Posterior vena cava (tissue), 2 donors: Measurements from ENCODE around the gene MAMLD1. TPM values are rescaled to one million over a fixed set of nuclear protein-coding genes. Genes with fewer than 3 reads are reported as not detected.
A peak's percentile ranks its signal among the peaks of the same experiment; 100 is the strongest.
"Not testable (repeated sequence)": the region's sequence is repeated elsewhere in the genome, so short reads cannot be mapped to it uniquely, and the experiment has no call there.

Source experiments
- DNase-seq: peaks from one replicate; pipeline ENCODE4 v3.0.0-alpha.2; 2020; ENCODE audit warnings: low spot score
- intact Hi-C, 2 donors: fragments of 100-400 bp; cut with DNase I; formaldehyde crosslinking; loops; one replicate each; pipeline versions ENCODE4 v1.14.1 to v1.14.2; 2022 to 2023
- total RNA-seq, 2 donors: library from RNA; stranded (reverse); fragmentation: NEBNext Ultra II Directional; extraction: Animal tissue kit (Norgen Biotek cat#: 25700); gene quantifications; one replicate each; pipeline ENCODE4 v1.2.1, GENCODE V29; 2021
- donor health status: DM: yes; HTN: yes; CAD: no.
- donor health status: DM: yes; HTN: yes; CAD: no.

Gene MAMLD1
- total RNA-seq, 2 donors from 2014 or later = 10.9 to 12.8 TPM

DNA sequence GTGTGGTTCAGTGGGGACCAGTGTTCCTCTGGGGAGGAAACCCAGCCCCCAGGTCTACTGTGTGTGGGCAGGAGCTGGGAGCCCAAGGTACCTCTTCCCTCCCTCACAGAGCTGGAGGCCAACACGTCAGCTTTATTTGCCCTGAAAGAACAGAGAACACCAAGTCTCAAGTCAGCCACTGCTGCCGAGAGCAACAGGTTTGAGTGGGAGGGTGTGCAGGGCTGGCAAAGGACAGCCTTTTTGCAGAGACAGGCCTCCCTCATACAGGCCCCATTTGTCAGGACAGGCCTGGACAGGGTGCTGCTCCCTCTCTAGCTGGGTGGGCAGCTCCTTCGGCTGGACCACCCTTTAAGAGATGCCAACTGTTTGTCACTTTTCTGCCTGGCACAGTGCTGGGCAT, 22.8 kb upstream of the MAMLD1 start:
- intact Hi-C loops = not testable (repeated sequence)
- peak; percentile 32 for DNase-seq

DNA sequence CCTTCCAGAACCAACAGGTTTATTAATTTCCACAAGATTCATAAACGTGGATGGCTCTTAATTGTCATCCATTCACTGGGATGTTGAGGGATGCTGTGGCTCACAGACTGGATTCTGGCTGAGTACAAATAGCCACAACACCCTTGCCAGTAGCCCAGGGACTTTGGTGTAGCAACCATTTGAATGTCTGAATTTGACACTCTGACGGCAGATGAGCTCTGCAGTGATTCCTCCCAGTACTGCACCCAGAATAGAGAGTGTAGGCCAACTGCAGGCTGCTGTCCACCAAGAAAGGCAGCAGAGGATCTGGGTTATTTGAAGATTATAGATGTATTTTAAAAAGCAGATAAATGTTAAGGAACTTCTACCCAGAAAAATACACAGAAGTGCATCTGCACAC, 15.6 kb upstream of the MAMLD1 start:
- no peak for DNase-seq
- intact Hi-C loops = no loop called here

DNA sequence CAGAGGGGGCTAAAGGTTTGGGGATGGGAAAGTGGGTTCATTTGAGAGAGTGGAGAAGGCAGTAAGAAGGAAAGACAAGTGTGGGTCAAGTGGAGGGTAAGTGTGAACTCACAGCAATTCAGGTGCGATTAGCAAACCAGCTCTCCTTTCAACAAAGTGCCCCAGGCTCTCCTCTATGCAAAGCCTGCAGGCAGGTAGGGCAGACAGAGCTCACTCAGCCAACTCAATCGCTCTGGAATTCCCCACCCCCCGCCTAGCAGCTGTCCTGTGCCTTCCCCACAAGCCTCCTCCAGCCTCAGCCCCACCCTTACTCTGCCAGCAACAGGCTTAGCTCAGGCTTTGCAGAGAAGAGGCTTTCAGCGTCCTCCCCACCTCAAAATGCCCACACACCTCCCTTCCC, 14.8 kb upstream of the MAMLD1 start:
- intact Hi-C loops = no loop called here
- DNase-seq = peak; percentile 46

DNA sequence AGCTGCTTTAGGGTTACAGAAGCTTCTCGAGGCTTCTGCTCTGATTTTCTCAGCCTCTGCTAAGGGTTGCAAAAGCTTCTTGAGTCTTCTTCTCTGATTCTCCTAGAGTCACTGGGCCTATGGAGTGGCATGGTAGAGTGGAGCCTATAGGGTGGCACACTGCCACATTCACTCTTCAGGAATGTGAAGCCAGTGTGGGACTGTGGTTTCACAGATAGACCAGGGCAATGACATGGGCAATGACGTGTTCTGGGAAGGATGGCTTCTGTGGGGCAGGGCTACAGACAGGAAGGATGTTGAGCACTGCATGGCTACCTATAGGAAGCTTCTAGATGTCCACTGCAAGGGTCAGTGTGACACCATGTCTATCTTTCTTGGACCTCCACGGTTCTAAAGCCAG, 11.0 kb upstream of the MAMLD1 start:
- intact Hi-C loops = no loop called here
- peak; percentile 40 for DNase-seq

DNA sequence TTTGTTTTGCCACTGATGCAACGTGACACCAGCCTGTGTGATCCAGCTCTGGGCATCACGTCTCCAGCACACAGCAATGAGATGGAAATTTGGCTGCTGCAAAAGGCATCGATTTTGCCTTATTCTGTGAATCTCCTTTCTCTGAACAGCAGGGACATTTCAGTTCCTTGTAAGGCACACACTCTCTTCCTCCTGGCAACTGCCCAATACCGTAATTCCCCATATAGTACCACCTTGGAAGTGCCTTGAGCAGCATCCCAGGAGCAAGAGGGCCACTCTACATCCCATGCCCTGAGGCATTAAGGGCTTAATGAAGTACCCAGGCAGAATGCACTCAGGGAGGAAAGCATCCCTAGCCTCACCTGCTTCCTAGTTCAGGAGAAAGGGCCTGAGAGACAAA, 10.5 kb upstream of the MAMLD1 start:
- DNase-seq = peak; percentile 1
- intact Hi-C loops = no loop called here

DNA sequence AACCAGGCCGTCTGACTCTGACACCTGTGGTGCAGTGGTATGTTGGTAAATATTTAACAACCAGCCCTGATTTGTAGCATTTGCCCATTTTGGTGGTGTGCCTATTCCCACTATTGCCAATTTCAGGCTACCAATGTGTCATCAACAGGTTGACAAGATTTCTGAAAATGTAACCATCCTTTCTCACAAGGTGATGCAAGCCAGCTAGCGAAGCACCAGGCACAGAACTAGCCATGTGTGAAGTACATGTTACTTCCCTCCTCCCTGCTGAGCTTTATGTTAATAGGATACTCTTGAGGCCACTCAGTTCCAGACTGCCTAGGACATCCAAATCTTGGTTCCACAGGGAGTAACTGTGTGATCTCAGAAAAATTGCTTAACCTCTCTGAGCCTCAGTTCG, 7.2 kb upstream of the MAMLD1 start:
- peak; percentile 7 for DNase-seq
- intact Hi-C loops = no loop called here

DNA sequence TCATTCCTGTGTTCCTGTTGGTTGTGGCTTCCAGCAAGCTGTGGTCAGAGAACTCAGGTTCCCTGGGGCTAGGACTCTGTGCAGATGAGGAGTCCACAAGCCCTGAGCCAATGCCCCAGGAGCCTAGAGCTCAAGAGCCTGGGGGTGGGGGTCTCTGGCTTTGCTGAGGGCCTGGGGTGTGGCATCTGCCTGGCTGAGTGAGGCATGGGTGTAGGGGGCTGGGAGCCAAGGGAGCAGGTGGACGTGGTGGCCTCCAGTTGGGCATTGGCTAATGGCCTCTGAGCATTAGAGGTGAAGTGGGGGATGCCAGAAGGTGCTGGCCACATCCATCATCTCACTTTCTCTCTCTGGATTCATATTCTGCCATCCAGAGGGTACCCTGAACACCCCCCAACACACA, 5.3 kb upstream of the MAMLD1 start:
- DNase-seq = peak; percentile 56
- intact Hi-C loops = no loop called here

DNA sequence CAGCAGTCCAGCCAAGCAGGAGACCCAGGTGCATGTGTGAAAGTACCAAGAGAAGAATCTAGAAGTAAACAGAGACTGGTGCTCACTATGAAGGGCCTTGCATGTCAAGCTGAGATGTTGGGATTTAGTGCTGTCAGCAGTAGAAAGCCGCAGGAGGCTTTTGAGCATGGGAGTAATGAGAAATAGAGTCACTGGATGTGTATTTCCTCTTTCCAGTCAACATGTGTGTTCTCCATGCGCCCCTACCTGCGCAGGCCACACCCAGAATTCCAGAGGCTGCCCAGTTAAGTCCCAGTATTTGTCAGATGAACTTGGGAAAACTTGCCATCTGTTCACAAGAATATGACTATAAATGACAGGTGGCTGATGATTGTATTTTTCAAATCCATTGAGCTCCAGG, 4.5 kb upstream of the MAMLD1 start:
- DNase-seq = peak; percentile 32
- intact Hi-C loops = no loop called here

DNA sequence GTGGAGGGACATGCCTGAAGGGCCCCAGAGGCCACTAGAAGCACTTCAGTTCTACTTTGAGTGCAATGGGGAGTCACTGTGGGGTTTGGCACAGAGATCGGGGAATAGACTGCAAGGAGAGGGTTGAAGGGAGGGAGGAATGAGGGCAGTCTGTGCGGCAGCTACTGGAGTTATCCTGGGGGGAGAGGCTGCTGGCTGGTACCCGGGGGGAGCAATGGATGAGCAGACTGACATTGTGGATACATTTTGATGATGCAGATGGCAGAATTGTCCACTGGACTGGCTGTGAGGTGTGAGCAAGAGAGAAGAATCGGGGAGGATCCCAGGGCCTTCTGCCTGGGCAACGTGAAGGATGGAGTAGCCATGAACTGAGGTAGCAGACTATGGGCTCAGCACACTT, 2.8 kb upstream of the MAMLD1 start:
- peak; percentile 34 for DNase-seq
- intact Hi-C loops = loop anchor here in 1 of 2 donors (10.0 kb wide), 1 partner anchor 406 kb away; no protein-coding TSS in a partner anchor

DNA sequence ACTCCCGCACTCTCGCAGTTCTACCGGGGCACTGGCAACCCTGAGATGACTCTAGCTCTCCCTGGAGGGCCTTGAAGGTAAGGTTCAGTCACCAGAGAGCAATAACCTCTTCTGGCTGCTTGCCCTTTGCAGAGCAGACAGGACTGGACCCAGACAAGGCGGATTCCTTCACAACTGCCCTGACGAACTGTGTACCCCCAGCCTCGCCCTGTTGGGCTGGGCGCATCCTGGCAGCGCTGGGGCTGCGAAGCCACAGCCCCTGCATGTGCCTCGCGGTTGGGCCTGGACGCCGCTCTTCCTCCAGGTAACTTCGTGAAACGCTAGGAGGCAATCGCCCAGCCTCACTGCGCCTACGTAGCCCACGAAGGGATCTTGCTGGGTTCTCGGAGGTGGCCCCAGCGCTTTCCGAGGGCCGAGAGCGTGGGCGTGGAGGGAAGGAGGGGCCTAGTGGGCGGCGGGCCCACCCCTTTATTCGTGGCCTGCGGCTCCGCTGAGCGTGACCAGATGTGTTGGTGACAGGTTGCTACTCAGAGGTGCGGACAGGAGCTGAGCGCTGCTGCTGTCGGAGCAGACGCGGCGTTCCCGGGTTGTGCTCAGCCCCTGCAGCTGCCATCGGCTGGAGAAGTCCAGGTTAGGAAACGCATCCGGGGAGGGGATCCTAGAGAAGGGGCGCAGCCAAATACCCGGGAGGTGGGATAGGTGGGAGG, 1.9 kb upstream of the MAMLD1 start:
- DNase-seq = peak; percentile 35
- intact Hi-C loops = loop anchor here in 1 of 2 donors (10.0 kb wide), 1 partner anchor 406 kb away; no protein-coding TSS in a partner anchor

DNA sequence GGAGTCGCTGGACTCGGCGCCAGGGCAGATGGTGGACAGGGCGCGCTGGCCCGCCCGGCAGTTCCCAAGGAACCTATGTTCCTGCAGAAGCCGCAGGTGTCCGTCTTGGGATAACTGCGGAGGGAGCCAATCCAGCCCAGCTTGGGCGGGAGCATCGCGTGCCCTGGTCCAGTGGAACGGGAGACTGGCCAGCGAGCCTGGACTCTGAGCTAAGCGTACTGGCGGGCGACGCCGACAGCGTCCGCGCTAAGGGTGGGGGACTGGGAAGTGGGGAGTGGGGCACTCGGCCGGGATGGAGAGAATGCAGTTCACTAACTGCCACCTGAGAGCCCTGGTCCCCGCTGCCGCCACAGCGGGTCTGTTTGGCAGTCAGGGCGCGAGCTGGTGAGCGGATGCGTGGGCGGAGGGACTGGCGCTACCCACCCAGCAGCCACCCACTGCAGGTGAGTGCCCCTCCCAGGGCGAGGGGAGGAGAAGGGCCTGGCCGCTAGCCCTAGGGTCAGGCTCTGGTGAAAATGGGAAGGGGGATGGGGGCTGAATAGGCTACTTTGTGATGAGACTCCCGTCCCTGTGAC, 1.3 kb upstream of the MAMLD1 start:
- peak; percentile 77 for DNase-seq
- intact Hi-C loops = loop anchor here in 1 of 2 donors (10.0 kb wide), 1 partner anchor 407 kb away; no protein-coding TSS in a partner anchor

DNA sequence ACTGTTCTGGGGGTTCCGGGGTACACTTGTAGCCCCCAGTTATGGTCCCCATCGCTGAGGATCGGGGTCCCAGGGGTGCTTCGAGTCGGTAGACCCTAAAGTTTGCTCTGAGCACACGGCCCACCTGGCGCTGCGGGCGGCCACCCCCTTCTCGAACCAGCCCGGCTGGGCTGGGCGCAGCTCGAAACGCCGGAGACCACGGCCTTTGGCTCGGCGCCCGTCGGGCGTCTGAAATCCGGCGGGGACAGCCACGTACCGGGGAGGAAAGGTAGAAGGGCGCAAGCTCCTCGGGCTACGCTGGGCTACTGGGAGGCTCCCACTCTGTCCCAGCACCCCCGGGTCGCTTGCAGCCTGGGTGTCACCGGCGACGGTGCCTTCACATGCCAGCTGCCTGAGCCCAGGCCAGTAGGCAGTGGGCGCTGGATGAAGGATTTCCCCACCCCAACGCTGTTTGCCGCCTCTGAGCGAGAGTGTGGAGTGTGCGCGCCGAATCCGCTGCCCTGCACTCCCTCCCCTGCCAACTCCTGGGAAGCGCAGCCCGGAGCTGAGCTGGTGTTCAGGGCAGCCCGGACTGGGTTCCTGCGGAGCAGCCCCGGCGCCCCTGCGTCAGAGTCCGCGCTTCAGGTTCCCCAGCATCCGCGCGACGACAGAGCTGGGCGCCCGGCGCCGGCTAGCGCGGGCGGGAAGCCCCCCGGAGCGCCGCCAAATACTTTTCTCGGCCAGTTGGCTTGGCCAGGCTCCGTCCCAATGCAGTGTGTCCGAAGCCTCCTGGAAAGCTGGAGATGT, 637 bp downstream of the MAMLD1 start:
- intact Hi-C loops = loop anchor here in 1 of 2 donors (10.0 kb wide), 1 partner anchor 409 kb away; no protein-coding TSS in a partner anchor

DNA sequence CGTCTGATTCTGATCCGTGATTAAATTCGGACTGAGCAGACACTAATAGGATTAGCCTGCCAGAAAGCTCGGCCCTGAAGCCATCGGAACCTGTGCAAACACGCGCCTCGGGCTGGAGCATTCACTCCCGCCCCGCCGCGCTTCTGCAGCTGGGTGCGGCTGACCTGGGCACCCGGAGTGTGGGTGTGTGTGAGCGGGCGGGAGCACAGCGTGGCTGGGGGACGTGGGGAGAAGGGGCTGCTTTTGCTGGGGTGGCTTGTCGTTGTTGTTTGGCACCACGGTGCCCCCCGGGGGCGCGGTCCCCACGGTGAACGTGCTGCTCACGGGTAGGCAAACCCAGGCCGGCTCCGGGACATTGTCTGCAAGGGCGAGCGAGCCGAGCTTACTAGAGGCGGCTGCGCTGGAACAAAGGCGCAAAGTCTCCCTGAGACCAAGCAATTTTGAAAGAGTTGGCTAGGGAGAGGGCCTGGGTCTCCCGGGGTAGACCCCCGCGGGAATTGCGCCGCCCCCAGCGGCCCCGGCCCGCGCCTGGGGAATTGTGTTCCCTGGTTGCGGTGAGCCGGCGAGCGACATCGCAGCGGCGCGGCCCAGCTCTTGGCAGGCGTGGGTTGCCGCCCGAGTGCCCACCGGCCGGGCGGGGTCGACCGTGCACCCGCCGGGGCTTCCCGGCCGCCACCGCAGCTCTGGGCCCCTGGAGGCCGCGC, 1.4 kb downstream of the MAMLD1 start:
- intact Hi-C loops = loop anchor here in 1 of 2 donors (10.0 kb wide), 1 partner anchor 410 kb away; no protein-coding TSS in a partner anchor
- peak; percentile 83 for DNase-seq

More for the DNA sequence above, 637 bp downstream of the MAMLD1 start:
- peak; percentile 83 for DNase-seq

DNA sequence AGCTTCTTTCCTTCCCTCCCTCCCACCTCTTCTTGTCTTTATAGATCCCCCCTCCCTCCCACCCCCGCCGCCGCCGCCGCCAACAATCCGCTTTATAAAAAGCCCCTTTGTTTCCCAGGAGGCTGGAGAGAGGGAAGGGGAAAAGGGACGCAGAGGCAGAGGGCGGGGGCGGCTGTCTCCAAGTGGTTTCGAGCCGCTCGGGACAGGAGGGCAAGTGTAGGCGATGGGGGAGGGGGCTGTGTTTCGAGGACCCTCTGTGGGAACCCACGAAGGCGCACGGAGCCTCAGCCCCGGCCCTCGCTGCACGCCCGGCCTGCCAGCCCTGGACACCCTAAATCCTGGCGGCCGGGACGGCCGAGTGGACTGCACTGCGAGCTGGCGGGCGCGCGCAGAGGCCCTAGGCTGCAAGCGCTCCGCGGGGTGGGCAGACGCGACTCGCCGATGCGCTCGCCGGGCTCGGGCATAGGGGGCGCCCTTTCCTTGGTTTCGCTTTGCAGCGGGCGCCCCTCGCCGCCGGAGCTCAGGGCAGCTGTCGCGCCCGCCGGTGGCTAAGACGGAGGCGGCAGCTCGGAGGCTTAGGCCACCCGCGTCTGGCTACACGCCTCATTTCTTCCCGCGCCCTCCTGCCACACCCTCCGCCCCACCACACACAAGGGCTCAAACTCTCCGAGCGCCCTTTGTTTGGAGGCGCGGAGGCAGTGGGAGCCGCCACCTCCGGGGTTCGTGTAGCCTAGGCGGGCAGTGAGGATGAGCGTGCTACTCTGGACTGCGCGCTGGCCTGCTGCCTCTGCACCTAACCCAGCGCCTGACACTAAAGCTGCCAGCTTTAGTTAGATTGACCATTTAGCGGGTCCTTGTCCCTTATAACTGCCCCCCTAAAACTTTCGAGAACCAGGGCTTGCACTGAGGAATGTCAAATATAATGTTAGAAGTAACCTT, 2.2 kb downstream of the MAMLD1 start:
- intact Hi-C loops = loop anchor here in 1 of 2 donors (10.0 kb wide), 1 partner anchor 411 kb away; no protein-coding TSS in a partner anchor
- peak; percentile 91 for DNase-seq

DNA sequence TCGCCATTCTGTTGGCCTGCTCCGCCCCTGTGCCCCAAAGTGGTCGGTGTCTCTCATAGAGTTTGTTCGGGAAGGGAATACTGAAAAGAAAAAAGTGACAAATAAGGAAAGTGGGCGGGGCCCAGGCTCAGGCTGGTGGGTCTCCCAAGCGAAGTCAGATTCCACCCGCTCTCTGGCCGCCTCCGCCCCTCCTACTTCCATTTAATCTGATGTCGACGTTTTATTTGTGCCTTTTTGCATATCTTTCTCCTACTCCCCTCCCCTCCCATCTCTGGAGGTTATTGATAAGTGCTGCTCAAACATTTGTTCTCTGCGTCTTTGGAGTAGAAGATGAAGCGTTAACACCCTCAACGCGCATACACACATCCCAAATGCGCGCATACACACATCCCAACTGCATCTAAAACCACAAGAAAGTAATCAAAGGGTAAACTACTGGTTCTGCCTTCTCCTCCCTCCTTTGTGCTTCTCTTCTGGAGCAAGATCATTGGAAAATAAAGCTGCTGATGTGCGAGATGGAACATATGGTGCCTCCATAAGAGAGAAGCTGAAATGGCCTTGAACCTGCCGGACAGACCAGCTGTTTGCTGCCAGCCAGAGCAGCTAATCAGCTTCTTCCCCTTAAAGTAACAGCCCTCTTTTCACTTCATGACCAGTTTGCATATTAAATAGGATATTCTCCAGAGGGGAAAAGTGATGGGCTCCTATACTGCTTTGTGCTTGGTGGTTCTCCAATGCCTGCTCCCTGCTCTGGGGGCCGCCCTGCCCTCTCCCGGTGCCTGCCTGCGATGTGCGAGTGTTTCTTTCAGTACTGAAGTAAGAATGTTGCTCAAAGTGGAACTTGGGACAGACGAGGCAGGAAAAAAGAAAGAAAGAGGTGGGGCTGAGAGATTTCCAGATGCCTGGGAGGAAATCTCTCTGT, 3.1 kb downstream of the MAMLD1 start:
- intact Hi-C loops = loop anchor here in 1 of 2 donors (10.0 kb wide), 1 partner anchor 411 kb away; no protein-coding TSS in a partner anchor
- DNase-seq = peak; percentile 83

DNA sequence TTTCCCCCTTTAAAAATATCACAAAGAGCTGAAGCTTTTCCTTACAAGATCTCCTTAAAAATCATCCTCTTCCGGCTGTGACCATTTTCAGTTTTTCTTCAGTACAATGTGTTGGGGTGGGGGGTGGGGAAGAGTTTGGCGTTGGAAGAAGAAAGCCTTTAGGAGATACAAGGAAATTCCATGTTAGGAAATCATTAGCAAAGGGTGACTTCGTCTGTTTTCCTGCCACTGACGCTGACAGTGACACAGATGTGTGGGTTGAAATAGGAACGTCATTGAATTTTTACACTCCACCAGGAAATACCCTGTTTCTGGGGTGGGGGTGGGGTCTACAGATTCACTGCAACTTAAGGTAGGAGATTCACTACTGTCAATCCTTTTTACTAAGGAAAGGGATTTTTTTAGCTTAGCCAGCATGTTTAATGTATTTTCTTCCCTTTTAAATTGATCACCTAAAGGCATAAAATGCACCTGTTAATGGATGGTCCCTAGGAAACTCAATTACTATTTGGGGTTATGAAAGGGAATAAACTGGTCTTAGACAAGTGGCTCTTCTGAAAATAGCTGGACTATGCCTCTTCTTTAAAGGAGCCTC, 3.9 kb downstream of the MAMLD1 start:
- DNase-seq = no peak
- intact Hi-C loops = loop anchor here in 1 of 2 donors (10.0 kb wide), 1 partner anchor 412 kb away; no protein-coding TSS in a partner anchor
